HG02981 (cell line): Measurements from ENCODE around the gene ZNF138.

Source experiments
- ATAC-seq: cut with Tn5 transposase; IDR thresholded peaks from one replicate; pipeline ENCODE4 v1.9.1; 2021; ENCODE audit warnings: mild to moderate bottlenecking, moderate library complexity; ENCODE audit not compliant: unreplicated experiment

Gene ZNF138

GRCh38 chr7:64874562-64875250 lies 80.5 kb downstream of the ZNF138 start:
- no peak for ATAC-seq

- no peak for ATAC-seq
Observed at GRCh38 chr7:64875258-64875657, 81.0 kb downstream of the ZNF138 start.

GRCh38 chr7:64875658-64876406 lies 81.6 kb downstream of the ZNF138 start:
- ATAC-seq, result no peak

GRCh38 chr7:64876792-64877713 lies 82.8 kb downstream of the ZNF138 start:
- ATAC-seq, result no peak

GRCh38 chr7:64877714-64878610 lies 83.7 kb downstream of the ZNF138 start:
- no peak for ATAC-seq

- no peak for ATAC-seq
Observed at GRCh38 chr7:64878684-64879083, 84.5 kb downstream of the ZNF138 start.

- ATAC-seq, result no peak
Observed at GRCh38 chr7:64879086-64879730, 85.0 kb downstream of the ZNF138 start.

GRCh38 chr7:64879800-64880199 lies 85.6 kb downstream of the ZNF138 start:
- ATAC-seq, result no peak

GRCh38 chr7:64880322-64881297 lies 86.4 kb downstream of the ZNF138 start:
- no peak for ATAC-seq

GRCh38 chr7:64881461-64882287 lies 87.4 kb downstream of the ZNF138 start:
- ATAC-seq, result no peak

- ATAC-seq, result no peak
Observed at GRCh38 chr7:64882341-64883112, 88.3 kb downstream of the ZNF138 start.
